SJSA1 (cell line): ENCODE measurements around the gene FGF14. TPM values are rescaled to one million over a fixed set of nuclear protein-coding genes. Genes with fewer than 3 reads are reported as not detected.

Source experiments
- DNase-seq, 2 experiments: peaks; one replicate each; pipeline ENCODE4 v3.0.0-alpha.2; 2015 to 2020; ENCODE audit warnings: low spot score in 2 of 2, low read depth in 1 of 2
- H3K27ac ChIP-seq: fragments of 250-450 bp; sonication (Bioruptor Pico); 2 replicates; pipeline ENCODE4 v1.5.1; 2020; ENCODE audit warnings: mild to moderate bottlenecking, moderate library complexity
- H3K27me3 ChIP-seq: fragments of 250-450 bp; sonication (Bioruptor Pico); replicated peaks from 2 replicates; pipeline ENCODE4 v1.5.1; 2020; ENCODE audit warnings: mild to moderate bottlenecking, moderate library complexity
- H3K36me3 ChIP-seq: fragments of 250-450 bp; sonication (Bioruptor Pico); 2 replicates; pipeline ENCODE4 v1.5.1; 2020; ENCODE audit warnings: mild to moderate bottlenecking
- H3K4me1 ChIP-seq: fragments of 250-450 bp; sonication (Bioruptor Pico); replicated peaks from 2 replicates; pipeline ENCODE4 v1.6.1; 2021; ENCODE audit warnings: mild to moderate bottlenecking
- H3K4me3 ChIP-seq: fragments of 250-450 bp; sonication (Bioruptor Pico); 2 replicates; pipeline ENCODE4 v1.5.1; 2020; ENCODE audit warnings: mild to moderate bottlenecking
- H3K9me3 ChIP-seq: fragments of 250-450 bp; sonication (Bioruptor Pico); replicated peaks from 2 replicates; pipeline ENCODE4 v1.5.1; 2020; ENCODE audit warnings: mild to moderate bottlenecking
- total RNA-seq: library from RNA; depleted of rRNA; stranded (reverse); fragments of >200 nt; shearing (Covaris generic); gene quantifications from 2 replicates; pipeline ENCODE4 v1.2.3, GENCODE V29; 2014

Gene FGF14
- total RNA-seq, 1 experiment from 2014 or later = not detected

DNA sequence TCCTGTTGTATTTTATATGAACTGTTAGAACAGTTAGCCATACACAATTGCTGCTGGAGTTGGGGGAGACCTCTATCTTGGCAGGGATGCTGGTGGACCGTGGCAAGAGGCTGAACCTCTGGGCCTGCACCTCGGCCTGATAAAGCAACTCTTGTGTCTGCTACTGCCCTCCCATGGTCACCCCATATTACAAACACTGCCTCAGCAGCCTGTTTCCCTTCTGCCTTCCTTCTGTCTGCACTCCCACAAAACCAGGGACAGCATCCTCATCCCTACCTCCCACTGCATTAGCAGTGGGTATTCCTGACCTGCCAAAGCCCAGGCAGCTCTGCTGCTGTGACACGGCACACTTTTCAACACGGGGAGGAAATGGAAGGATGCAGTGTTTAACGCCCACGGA, 456.4 kb downstream of the FGF14 start:
- H3K9me3 ChIP-seq = no peaks in the 10 kb centered on the region

DNA sequence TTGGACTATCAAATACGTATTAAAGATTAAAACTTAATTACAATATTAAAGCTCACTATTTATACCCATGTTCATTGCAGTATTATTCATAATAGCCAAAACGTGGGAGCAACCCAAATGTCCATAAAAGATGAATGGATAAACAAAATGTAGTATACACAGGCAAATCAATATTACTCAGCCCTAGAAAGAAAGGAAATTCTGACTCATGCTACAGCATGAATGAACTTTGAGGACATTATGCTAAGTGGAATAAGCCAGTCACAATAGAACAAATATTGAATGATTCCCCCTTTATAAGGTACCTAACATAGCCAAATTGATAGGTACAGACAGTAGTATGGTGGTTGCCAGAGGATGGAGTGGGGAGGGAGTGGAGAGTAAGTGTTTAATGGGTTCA, 457.3 kb downstream of the FGF14 start:
- Histone ChIP-seq H3K27ac (no peak overlapping the region), H3K27me3 (0 out of 2 replicates have a peak, but pooled peaks cover 4% of the 10 kb centered on the region)
- DNase-seq = no peak

More for the DNA sequence above, 456.4 kb downstream of the FGF14 start:
- Histone ChIP-seq H3K4me1 (no peaks in the 10 kb centered on the region), H3K27me3 (no peaks in the 10 kb centered on the region), H3K4me3 (no peak overlapping the region), H3K36me3 (no peaks in the 10 kb centered on the region), H3K27ac (no peak overlapping the region)
- no peak for DNase-seq

DNA sequence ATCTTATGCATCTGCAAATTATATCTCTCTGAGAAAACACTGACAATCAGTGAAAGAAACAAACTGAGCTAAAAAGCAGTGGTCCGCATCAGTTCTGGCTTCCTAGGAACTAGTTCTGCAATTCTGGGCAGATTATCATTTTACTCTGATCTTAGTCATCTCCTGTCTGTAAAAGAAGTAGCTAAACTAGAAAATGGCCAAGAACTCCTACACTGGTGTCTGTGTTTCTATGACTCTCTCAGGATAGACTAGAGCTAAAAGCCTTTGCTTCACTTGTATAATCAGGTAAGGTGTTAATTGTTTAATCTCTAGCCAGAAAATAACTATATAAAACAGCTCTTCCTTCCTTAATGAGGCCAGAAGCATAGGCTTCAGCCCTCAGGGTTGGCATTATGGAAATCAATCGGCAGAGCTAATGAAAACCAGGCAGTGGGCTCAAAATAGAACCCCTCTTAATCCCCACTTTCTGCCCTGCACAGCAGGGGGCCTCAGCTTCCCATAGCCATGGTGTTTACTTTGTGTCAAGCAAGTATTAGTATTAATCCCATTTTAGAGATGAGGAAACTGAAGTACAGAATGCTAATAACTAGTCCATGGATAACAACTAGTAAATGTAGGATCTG, 459.2 kb downstream of the FGF14 start:
- H3K4me1 ChIP-seq = no peaks in the 10 kb centered on the region
- no peaks in the 10 kb centered on the region for H3K9me3 ChIP-seq
- DNase-seq = no peak
- H3K36me3 ChIP-seq = no peaks in the 10 kb centered on the region
- H3K27me3 ChIP-seq = peaks cover 9% of the 10 kb centered on the region; the same call in 1 of the 2 replicates
- no peak overlapping the region for H3K4me3 ChIP-seq
- H3K27ac ChIP-seq = no peak overlapping the region

More for the DNA sequence above, 457.3 kb downstream of the FGF14 start:
- Histone ChIP-seq H3K9me3 (no peaks in the 10 kb centered on the region), H3K4me1 (no peaks in the 10 kb centered on the region), H3K36me3 (no peaks in the 10 kb centered on the region), H3K4me3 (no peak overlapping the region)

- no peaks in the 10 kb centered on the region for H3K36me3 ChIP-seq
- peak in 1 of 2 experiments; percentile 10 for DNase-seq
- no peak overlapping the region for H3K27ac ChIP-seq
- H3K9me3 ChIP-seq = no peaks in the 10 kb centered on the region
- H3K4me3 ChIP-seq = no peak overlapping the region
- H3K27me3 ChIP-seq = peaks cover 9% of the 10 kb centered on the region; the same call in 1 of the 2 replicates
- H3K4me1 ChIP-seq = no peaks in the 10 kb centered on the region
Observed at GRCh38 chr13:101942038-101942437, 459.8 kb downstream of the FGF14 start.

- Histone ChIP-seq H3K27me3 (peaks cover 9% of the 10 kb centered on the region; the same call in 1 of the 2 replicates), H3K36me3 (no peaks in the 10 kb centered on the region)
- no peak for DNase-seq
Observed at GRCh38 chr13:101941095-101941783, 460.6 kb downstream of the FGF14 start.

DNA sequence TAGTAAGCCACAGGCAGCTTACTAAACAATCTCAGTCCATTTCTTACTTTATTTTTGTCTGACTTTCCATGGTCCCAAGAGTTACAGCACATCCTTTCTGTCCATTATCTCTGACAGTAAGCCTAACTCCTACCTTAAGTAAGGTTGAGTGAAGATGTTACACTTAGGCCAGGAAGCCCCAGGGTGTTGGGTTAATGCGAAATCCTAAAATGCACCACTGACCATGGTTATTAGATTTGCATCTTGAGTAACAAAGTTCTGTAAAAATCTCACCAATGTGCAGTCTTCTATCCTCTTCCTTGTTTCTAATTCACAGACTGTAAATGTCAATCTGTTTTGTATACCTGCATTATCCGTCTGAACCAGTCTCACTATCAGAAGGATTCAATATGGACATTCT, 462.5 kb downstream of the FGF14 start:
- no peaks in the 10 kb centered on the region for H3K9me3 ChIP-seq
- H3K27me3 ChIP-seq = peaks cover 9% of the 10 kb centered on the region; the same call in 1 of the 2 replicates
- no peak overlapping the region for H3K27ac ChIP-seq
- no peak overlapping the region for H3K4me3 ChIP-seq
- H3K36me3 ChIP-seq = no peaks in the 10 kb centered on the region
- no peaks in the 10 kb centered on the region for H3K4me1 ChIP-seq
- DNase-seq = no peak

More at GRCh38 chr13:101941095-101941783, 460.6 kb downstream of the FGF14 start:
- no peaks in the 10 kb centered on the region for H3K4me1 ChIP-seq
- no peak overlapping the region for H3K4me3 ChIP-seq
- no peak overlapping the region for H3K27ac ChIP-seq
- H3K9me3 ChIP-seq = no peaks in the 10 kb centered on the region

GRCh38 chr13:101935828-101936227, 466.0 kb downstream of the FGF14 start:
- DNase-seq = no peak
- Histone ChIP-seq H3K27ac (no peak overlapping the region), H3K36me3 (no peaks in the 10 kb centered on the region)

DNA sequence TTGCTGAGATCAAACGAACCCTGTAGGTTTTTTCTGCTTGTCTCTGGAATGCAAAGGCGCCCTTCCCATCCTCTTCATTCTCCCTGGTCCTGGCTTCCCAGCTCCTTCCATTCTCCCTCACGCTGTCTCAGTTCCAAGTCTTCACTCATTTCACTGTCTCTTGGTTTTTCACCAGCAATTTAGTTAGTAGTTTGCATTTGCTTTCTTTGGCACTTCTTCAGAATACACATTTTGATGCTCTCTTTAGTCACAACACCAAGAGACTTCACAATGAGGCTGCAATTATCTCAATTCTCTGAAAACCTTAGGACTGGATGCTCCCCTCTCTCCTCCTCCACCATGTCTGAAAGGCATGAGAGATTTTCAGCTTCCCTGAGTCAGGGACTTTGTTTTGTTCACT, 470.7 kb downstream of the FGF14 start:
- Histone ChIP-seq H3K4me1 (no peaks in the 10 kb centered on the region), H3K27me3 (0 out of 2 replicates have a peak, but pooled peaks cover 6% of the 10 kb centered on the region), H3K27ac (no peak overlapping the region), H3K4me3 (no peak overlapping the region), H3K9me3 (no peaks in the 10 kb centered on the region), H3K36me3 (no peaks in the 10 kb centered on the region)
- no peak for DNase-seq

More at GRCh38 chr13:101935828-101936227, 466.0 kb downstream of the FGF14 start:
- H3K4me1 ChIP-seq = no peaks in the 10 kb centered on the region
- no peaks in the 10 kb centered on the region for H3K9me3 ChIP-seq
- peaks cover 15% of the 10 kb centered on the region; the same call in 1 of the 2 replicates for H3K27me3 ChIP-seq
- no peak overlapping the region for H3K4me3 ChIP-seq

- H3K4me1 ChIP-seq = no peaks in the 10 kb centered on the region
Observed at GRCh38 chr13:101930331-101930730, 471.5 kb downstream of the FGF14 start.

DNA sequence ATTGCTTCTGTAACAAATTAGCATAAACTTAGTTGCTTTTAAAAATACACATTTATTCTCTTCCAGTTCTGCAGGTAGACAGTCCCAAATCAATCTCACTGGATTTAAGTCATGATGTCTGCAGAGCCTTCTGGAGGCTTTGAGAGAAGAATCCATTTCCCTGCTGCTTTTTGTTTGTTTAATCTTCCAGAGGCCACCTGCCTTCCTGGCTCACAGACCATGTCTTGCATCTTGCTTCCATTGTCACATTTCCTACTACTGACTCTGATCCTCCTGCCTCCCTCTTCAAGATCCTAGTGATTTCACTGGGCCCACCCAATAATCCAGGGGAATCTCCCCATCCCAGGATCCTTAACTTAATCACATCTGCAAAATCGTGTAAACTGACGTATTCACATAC, 476.1 kb downstream of the FGF14 start:
- DNase-seq = no peak
- H3K4me1 ChIP-seq = no peaks in the 10 kb centered on the region
- H3K27ac ChIP-seq = no peak overlapping the region
- no peak overlapping the region for H3K4me3 ChIP-seq
- peaks cover 12% of the 10 kb centered on the region for H3K27me3 ChIP-seq
- no peaks in the 10 kb centered on the region for H3K36me3 ChIP-seq
- H3K9me3 ChIP-seq = no peaks in the 10 kb centered on the region

More at GRCh38 chr13:101930331-101930730, 471.5 kb downstream of the FGF14 start:
- no peak overlapping the region for H3K4me3 ChIP-seq
- H3K36me3 ChIP-seq = no peaks in the 10 kb centered on the region
- no peak overlapping the region for H3K27ac ChIP-seq
- 0 out of 2 replicates have a peak, but pooled peaks cover 6% of the 10 kb centered on the region for H3K27me3 ChIP-seq
- DNase-seq = no peak
- H3K9me3 ChIP-seq = no peaks in the 10 kb centered on the region

- Histone ChIP-seq H3K36me3 (no peaks in the 10 kb centered on the region), H3K4me3 (no peak overlapping the region)
Observed at GRCh38 chr13:101919541-101920181, 482.2 kb downstream of the FGF14 start.

GRCh38 chr13:101917833-101918661, 483.8 kb downstream of the FGF14 start:
- H3K4me3 ChIP-seq = no peak overlapping the region
- H3K9me3 ChIP-seq = 0 out of 2 replicates have a peak, but pooled peaks cover 5% of the 10 kb centered on the region
- no peaks in the 10 kb centered on the region for H3K36me3 ChIP-seq
- peaks cover 76% of the 10 kb centered on the region for H3K27me3 ChIP-seq
- H3K4me1 ChIP-seq = 0 out of 2 replicates have a peak, but pooled peaks cover 5% of the 10 kb centered on the region
- no peak overlapping the region for H3K27ac ChIP-seq
- DNase-seq = no peak

More at GRCh38 chr13:101919541-101920181, 482.2 kb downstream of the FGF14 start:
- H3K4me1 ChIP-seq = 0 out of 2 replicates have a peak, but pooled peaks cover 5% of the 10 kb centered on the region
- DNase-seq = no peak
- H3K9me3 ChIP-seq = 0 out of 2 replicates have a peak, but pooled peaks cover 5% of the 10 kb centered on the region
- H3K27ac ChIP-seq = no peak overlapping the region
- H3K27me3 ChIP-seq = peaks cover 71% of the 10 kb centered on the region

- H3K27me3 ChIP-seq = peaks cover 76% of the 10 kb centered on the region
- DNase-seq = no peak
Observed at GRCh38 chr13:101917475-101917810, 484.4 kb downstream of the FGF14 start.

More at GRCh38 chr13:101917475-101917810, 484.4 kb downstream of the FGF14 start:
- Histone ChIP-seq H3K36me3 (no peaks in the 10 kb centered on the region), H3K4me3 (no peak overlapping the region), H3K4me1 (0 out of 2 replicates have a peak, but pooled peaks cover 5% of the 10 kb centered on the region), H3K27ac (no peak overlapping the region), H3K9me3 (0 out of 2 replicates have a peak, but pooled peaks cover 5% of the 10 kb centered on the region)
